IMR-90 (cell line): ENCODE measurements around the gene FLCN. TPM values are rescaled to one million over a fixed set of nuclear protein-coding genes. Genes with fewer than 3 reads are reported as not detected.

Experiments used
- ATAC-seq: fragments of 200-7000 bp; cut with Tn5 transposase; 2 replicates; pipeline ENCODE4 v1.9.1; 2020; ENCODE audit warnings: low read depth, mild to moderate bottlenecking, moderate library complexity
- BruUV-seq: library from RNA; stranded (reverse); fragments of 400-500 nt; replicated peaks from 2 replicates; lab custom pipeline; 2021; lab: Mats Ljungman, UMichigan
- CTCF ChIA-PET: fragments of 300-600 bp; formaldehyde crosslinking; extraction: SDS; loops from one replicate; lab custom pipeline; 2021; ENCODE audit warnings: antibody characterized with exemption; lab: Yijun Ruan, JAX
- POLR2A ChIA-PET: fragments of 300-600 bp; sonication (Branson Sonifier 250); formaldehyde crosslinking; loops from one replicate; lab custom pipeline; 2022; ENCODE audit warnings: antibody characterized with exemption; ENCODE audit not compliant: unreplicated experiment; lab: Charles Lee
- DNase-seq: peaks from one replicate; pipeline ENCODE4 v3.0.0; 2013
- H2AFZ ChIP-seq: replicated peaks from 2 replicates; pipeline ENCODE3; 2013; ENCODE audit warnings: low read length, mild to moderate bottlenecking; ENCODE audit not compliant: poor library complexity
- H2AK5ac ChIP-seq: 2 replicates; pipeline ENCODE4 v1.6.1; 2013; ENCODE audit warnings: low read depth, low read length, inconsistent platforms
- H2AK9ac ChIP-seq: replicated peaks from 2 replicates; pipeline ENCODE3; 2013; ENCODE audit warnings: mild to moderate bottlenecking, low read depth, low read length, moderate library complexity; ENCODE audit not compliant: poor library complexity
- H2BK120ac ChIP-seq: 2 replicates; pipeline ENCODE4 v1.6.1; 2013; ENCODE audit warnings: low read depth, low read length, inconsistent platforms
- H2BK15ac ChIP-seq: 3 replicates; pipeline ENCODE4 v1.6.1; 2013; ENCODE audit warnings: low read depth, low read length, inconsistent platforms
- H2BK20ac ChIP-seq: 2 replicates; pipeline ENCODE4 v1.6.1; 2013; ENCODE audit warnings: low read depth, mild to moderate bottlenecking, inconsistent platforms, low read length, moderate library complexity
- H2BK5ac ChIP-seq: 2 replicates; pipeline ENCODE4 v1.6.1; 2013; ENCODE audit warnings: mild to moderate bottlenecking, low read depth, low read length, inconsistent platforms; ENCODE audit not compliant: poor library complexity, severe bottlenecking
- H3K14ac ChIP-seq: replicated peaks from 2 replicates; pipeline ENCODE4 v1.6.1; 2013; ENCODE audit warnings: low read depth, low read length, inconsistent platforms
- H3K18ac ChIP-seq: 2 replicates; pipeline ENCODE4 v1.6.1; 2013; ENCODE audit warnings: low read depth, low read length, control low read depth
- H3K23ac ChIP-seq: 2 replicates; pipeline ENCODE4 v1.6.1; 2013; ENCODE audit warnings: low read depth, low read length, inconsistent platforms
- H3K27ac ChIP-seq: 2 replicates; pipeline ENCODE4 v1.5.1; 2013; ENCODE audit warnings: mild to moderate bottlenecking, control low read depth, low read length; ENCODE audit not compliant: insufficient read depth
- H3K27me3 ChIP-seq: 2 replicates; pipeline ENCODE4 v1.6.1; 2013; ENCODE audit warnings: low read length; ENCODE audit not compliant: control insufficient read depth, insufficient read depth
- H3K36me3 ChIP-seq: 2 replicates; pipeline ENCODE4 v1.6.1; 2013; ENCODE audit warnings: low read length, mixed read lengths; ENCODE audit not compliant: control insufficient read depth, insufficient read depth
- H3K4ac ChIP-seq: 2 replicates; pipeline ENCODE4 v1.6.1; 2013; ENCODE audit warnings: low read depth, low read length, inconsistent platforms
- H3K4me1 ChIP-seq: 2 replicates; pipeline ENCODE4 v1.6.1; 2013; ENCODE audit warnings: low read length, mixed read lengths; ENCODE audit not compliant: control insufficient read depth, insufficient read depth
- H3K4me2 ChIP-seq: 2 replicates; pipeline ENCODE4 v1.6.1; 2013; ENCODE audit warnings: low read depth, mild to moderate bottlenecking, control low read depth, low read length, moderate library complexity
- H3K4me3 ChIP-seq: 2 replicates; pipeline ENCODE4 v1.5.1; 2013; ENCODE audit warnings: low read depth, mild to moderate bottlenecking, control low read depth, low read length, moderate library complexity; ENCODE audit not compliant: insufficient read depth
- H3K56ac ChIP-seq: 2 replicates; pipeline ENCODE4 v1.6.1; 2013; ENCODE audit warnings: low read length, inconsistent platforms; ENCODE audit not compliant: insufficient read depth; ENCODE audit errors: extremely low read depth
- H3K79me1 ChIP-seq, 2 experiments: 2 replicates each; pipeline ENCODE4 v1.6.1; 2013; ENCODE audit warnings: low read length in 2 of 2, inconsistent platforms in 1 of 2, low read depth in 1 of 2
- H3K9ac ChIP-seq: 2 replicates; pipeline ENCODE4 v1.6.1; 2013; ENCODE audit warnings: low read depth, low read length, control low read depth
- H3K9me1 ChIP-seq: 2 replicates; pipeline ENCODE4 v1.6.1; 2013; ENCODE audit warnings: low read length, inconsistent platforms; ENCODE audit not compliant: insufficient read depth
- H3K9me3 ChIP-seq: 2 replicates; pipeline ENCODE4 v1.6.1; 2013; ENCODE audit warnings: low read length; ENCODE audit not compliant: control insufficient read depth, insufficient read depth
- H4K20me1 ChIP-seq: 2 replicates; pipeline ENCODE4 v1.6.1; 2013; ENCODE audit warnings: low read length, inconsistent platforms; ENCODE audit not compliant: insufficient read depth
- H4K5ac ChIP-seq: 2 replicates; pipeline ENCODE4 v1.6.1; 2013; ENCODE audit warnings: mild to moderate bottlenecking, low read depth, low read length, control low read depth
- H4K8ac ChIP-seq, 2 experiments: 2 replicates each; pipeline ENCODE4 v1.6.1; 2013; ENCODE audit warnings: low read depth in 2 of 2, low read length in 2 of 2, control low read depth in 1 of 2, inconsistent platforms in 1 of 2
- H4K91ac ChIP-seq: 2 replicates; pipeline ENCODE4 v1.6.1; 2013; ENCODE audit warnings: low read depth, low read length, inconsistent platforms; ENCODE audit not compliant: insufficient read depth
- BHLHE40 ChIP-seq: fragments of 150-350 bp; IDR thresholded peaks from 2 replicates; pipeline ENCODE4 v1.6.1; 2016; ENCODE audit warnings: mild to moderate bottlenecking, low read depth, low read length
- CEBPB ChIP-seq: IDR thresholded peaks from 2 replicates; pipeline ENCODE4 v1.6.1; 2012; ENCODE audit warnings: low read depth, low read length, improper control_type of control experiment
- CHD1 ChIP-seq: IDR thresholded peaks from 2 replicates; pipeline ENCODE4 v1.6.1; 2012; ENCODE audit warnings: low read depth, low read length, improper control_type of control experiment
- FOS ChIP-seq: fragments of 150-350 bp; IDR thresholded peaks from 2 replicates; pipeline ENCODE4 v1.6.1; 2016; ENCODE audit warnings: low read depth, low read length
- MAFK ChIP-seq: IDR thresholded peaks from 2 replicates; pipeline ENCODE4 v1.6.1; 2012; ENCODE audit warnings: low read depth, low read length, improper control_type of control experiment
- MAZ ChIP-seq: IDR thresholded peaks from 2 replicates; pipeline ENCODE4 v1.6.1; 2012; ENCODE audit warnings: low read depth, mild to moderate bottlenecking, low read length, improper control_type of control experiment, moderate library complexity, borderline replicate concordance
- MXI1 ChIP-seq: IDR thresholded peaks from 2 replicates; pipeline ENCODE4 v1.6.1; 2012; ENCODE audit warnings: low read depth, mild to moderate bottlenecking, low read length, moderate library complexity, borderline replicate concordance
- NFE2L2 ChIP-seq: fragments of 150-350 bp; IDR thresholded peaks from 2 replicates; pipeline ENCODE4 v1.6.1; 2016; ENCODE audit warnings: low read depth, mild to moderate bottlenecking, low read length
- POLR2A ChIP-seq: IDR thresholded peaks from 2 replicates; pipeline ENCODE4 v1.6.1; 2012; ENCODE audit warnings: mild to moderate bottlenecking, low read depth, low read length
- RAD21 ChIP-seq: IDR thresholded peaks from 2 replicates; pipeline ENCODE4 v1.6.1; 2012; ENCODE audit warnings: low read length, improper control_type of control experiment
- RCOR1 ChIP-seq: IDR thresholded peaks from 2 replicates; pipeline ENCODE4 v1.6.1; 2012; ENCODE audit warnings: mild to moderate bottlenecking, low read length, improper control_type of control experiment; ENCODE audit not compliant: insufficient replicate concordance
- RFX5 ChIP-seq: IDR thresholded peaks from 2 replicates; pipeline ENCODE4 v1.8.0; 2012; ENCODE audit warnings: low read depth, mild to moderate bottlenecking, low read length, moderate library complexity
- SMC3 ChIP-seq: fragments of 150-350 bp; IDR thresholded peaks from 2 replicates; pipeline ENCODE4 v1.6.1; 2016; ENCODE audit warnings: low read depth, mild to moderate bottlenecking, antibody characterized with exemption, low read length, moderate library complexity
- WGBS, 2 experiments: methylation state at CpG; one replicate each; pipeline versions ENCODE4 v1.1.5 to v1.1.7; 2013; ENCODE audit warnings: missing lambda C conversion rate in 2 of 2; ENCODE audit not compliant: insufficient read length in 1 of 2; ENCODE audit errors: extremely low coverage in 2 of 2; 5-methylcytosine and 5-hydroxymethylcytosine counted together
- dilution Hi-C: fragments of 300-500 bp; cut with HindIII; formaldehyde crosslinking; loops from one replicate; pipeline ENCODE4 v1.14.3; 2018; ENCODE audit warnings: low sequenced_read_pairs; ENCODE audit not compliant: unreplicated experiment
- in situ Hi-C: fragments of 300-500 bp; cut with MboI; formaldehyde crosslinking; loops from 3 replicates; pipeline ENCODE4 v1.14.3; 2019; ENCODE audit warnings: low sequenced_read_pairs, inconsistent platforms, mixed read lengths
- intact Hi-C: fragments of 100-400 bp; cut with micrococcal nuclease; formaldehyde crosslinking; loops from 2 replicates; pipeline ENCODE4 v1.10.0; 2022
- polyA plus RNA-seq, 3 experiments: library from polyadenylated mRNA; depleted of rRNA; stranded (reverse); fragments of >200 nt; gene quantifications; 2 replicates each; pipeline ENCODE4 v1.2.3, GENCODE V29; 2012; ENCODE audit warnings: low replicate concordance in 1 of 3
- total RNA-seq: library from RNA; depleted of rRNA; stranded (reverse); fragments of >200 nt; gene quantifications from 2 replicates; pipeline ENCODE4 v1.2.3, GENCODE V29; 2012
- TF ChIP-seq, protein P1 (sequence below): conservative IDR thresholded peaks from 2 replicates; pipeline ENCODE4 v1.5.1; 2012; ENCODE audit warnings: mild to moderate bottlenecking, low read depth, low read length, improper control_type of control experiment
- TF ChIP-seq, protein P2 (sequence below): fragments of 150-350 bp; IDR thresholded peaks from 2 replicates; pipeline ENCODE4 v1.6.1; 2017; ENCODE audit warnings: mild to moderate bottlenecking, antibody characterized with exemption, low read length, low read depth
- TF ChIP-seq, protein P3 (sequence below): fragments of 150-350 bp; IDR thresholded peaks from 2 replicates; pipeline ENCODE4 v1.6.1; 2016; ENCODE audit warnings: low read depth, mild to moderate bottlenecking, low read length, moderate library complexity, borderline replicate concordance

FLCN gene
- total and polyA plus RNA-seq, 2 of the 4 experiments (the other 2 are of a cell fraction): 16.8 to 24.8 TPM

DNA sequence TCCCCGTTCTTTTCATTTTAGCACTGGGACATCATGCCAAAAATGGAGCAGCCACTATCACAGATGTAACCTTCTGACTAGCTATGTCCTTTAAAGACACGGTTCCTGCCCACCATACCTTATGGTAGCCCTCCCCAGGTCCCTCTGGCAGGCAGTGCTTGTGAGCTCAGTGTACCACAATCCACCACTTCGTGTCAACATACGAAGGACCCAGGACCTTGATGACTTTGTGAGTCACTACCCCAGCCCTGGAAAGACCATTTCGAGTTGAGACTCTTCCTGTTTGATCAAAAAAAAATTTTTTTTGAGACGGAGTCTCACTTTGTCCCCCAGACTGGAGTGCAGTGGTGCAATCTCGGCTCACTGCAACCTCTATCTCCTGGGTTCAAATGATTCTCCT lies 21.0 kb upstream of the FLCN start:
- dilution Hi-C loops (no loop called here), intact Hi-C loops (no loop called here), in situ Hi-C loops (no loop called here)
- DNase-seq (no peak), ATAC-seq (no peak)
- H3K27me3 ChIP-seq: no peaks in the 10 kb centered on the region
- no peak overlapping the region for H3K27ac ChIP-seq
- no peaks in the 10 kb centered on the region for H3K9me3 ChIP-seq
- no peak overlapping the region for H2BK120ac ChIP-seq
- no peaks in the 10 kb centered on the region for H3K4me1 ChIP-seq
- H3K79me1 ChIP-seq: peaks cover 3% of the 10 kb centered on the region in 2 experiments; a peak in 2 of 4 replicates
- peaks cover 33% of the 10 kb centered on the region for H3K36me3 ChIP-seq
- H3K18ac ChIP-seq: no peak overlapping the region
- no peak overlapping the region for H3K56ac ChIP-seq
- peak overlapping the region; percentile 41 for H2AFZ ChIP-seq
- no peak overlapping the region for H2AK5ac ChIP-seq
- BruUV-seq: no TSS peak
- ChIA-PET POLR2A (no interaction called here), CTCF (no interaction called here)
- H3K9ac ChIP-seq: no peak overlapping the region
- no peak overlapping the region for H3K14ac ChIP-seq
- H3K9me1 ChIP-seq: peaks cover 3% of the 10 kb centered on the region; the same call in 1 of the 2 replicates
- H3K4me2 ChIP-seq: no peak overlapping the region
- H2BK20ac ChIP-seq: no peak overlapping the region
- no peak overlapping the region for H2BK5ac ChIP-seq
- WGBS, 2 experiments: 98% methylated on average over 7 of the region's 7 CpGs; no CpG with 5 or more reads in 1 of the 2 experiments
- H2AK9ac ChIP-seq: no peak overlapping the region
- no peak overlapping the region for H4K91ac ChIP-seq
- H4K8ac ChIP-seq: no peak overlapping the region
- H2BK15ac ChIP-seq: no peak overlapping the region
- no peaks in the 10 kb centered on the region for H4K20me1 ChIP-seq
- H3K4me3 ChIP-seq: no peak overlapping the region
- no peak overlapping the region for H4K5ac ChIP-seq
- H3K23ac ChIP-seq: no peak overlapping the region
- TF ChIP-seq FOS: no peak
- TF ChIP-seq RCOR1: no peak
- TF ChIP-seq MAZ: no peak
- TF ChIP-seq POLR2A: no peak
- no peak for TF ChIP-seq MAFK
- no peak for TF ChIP-seq MXI1
- TF ChIP-seq, protein P1, sequence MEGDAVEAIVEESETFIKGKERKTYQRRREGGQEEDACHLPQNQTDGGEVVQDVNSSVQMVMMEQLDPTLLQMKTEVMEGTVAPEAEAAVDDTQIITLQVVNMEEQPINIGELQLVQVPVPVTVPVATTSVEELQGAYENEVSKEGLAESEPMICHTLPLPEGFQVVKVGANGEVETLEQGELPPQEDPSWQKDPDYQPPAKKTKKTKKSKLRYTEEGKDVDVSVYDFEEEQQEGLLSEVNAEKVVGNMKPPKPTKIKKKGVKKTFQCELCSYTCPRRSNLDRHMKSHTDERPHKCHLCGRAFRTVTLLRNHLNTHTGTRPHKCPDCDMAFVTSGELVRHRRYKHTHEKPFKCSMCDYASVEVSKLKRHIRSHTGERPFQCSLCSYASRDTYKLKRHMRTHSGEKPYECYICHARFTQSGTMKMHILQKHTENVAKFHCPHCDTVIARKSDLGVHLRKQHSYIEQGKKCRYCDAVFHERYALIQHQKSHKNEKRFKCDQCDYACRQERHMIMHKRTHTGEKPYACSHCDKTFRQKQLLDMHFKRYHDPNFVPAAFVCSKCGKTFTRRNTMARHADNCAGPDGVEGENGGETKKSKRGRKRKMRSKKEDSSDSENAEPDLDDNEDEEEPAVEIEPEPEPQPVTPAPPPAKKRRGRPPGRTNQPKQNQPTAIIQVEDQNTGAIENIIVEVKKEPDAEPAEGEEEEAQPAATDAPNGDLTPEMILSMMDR: no peak
- TF ChIP-seq BHLHE40: no peak
- no peak for TF ChIP-seq NFE2L2
- TF ChIP-seq RAD21: no peak
- no peak for TF ChIP-seq SMC3
- TF ChIP-seq RFX5: no peak
- TF ChIP-seq, protein P2, sequence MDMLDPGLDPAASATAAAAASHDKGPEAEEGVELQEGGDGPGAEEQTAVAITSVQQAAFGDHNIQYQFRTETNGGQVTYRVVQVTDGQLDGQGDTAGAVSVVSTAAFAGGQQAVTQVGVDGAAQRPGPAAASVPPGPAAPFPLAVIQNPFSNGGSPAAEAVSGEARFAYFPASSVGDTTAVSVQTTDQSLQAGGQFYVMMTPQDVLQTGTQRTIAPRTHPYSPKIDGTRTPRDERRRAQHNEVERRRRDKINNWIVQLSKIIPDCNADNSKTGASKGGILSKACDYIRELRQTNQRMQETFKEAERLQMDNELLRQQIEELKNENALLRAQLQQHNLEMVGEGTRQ: no peak
- TF ChIP-seq, protein P3, sequence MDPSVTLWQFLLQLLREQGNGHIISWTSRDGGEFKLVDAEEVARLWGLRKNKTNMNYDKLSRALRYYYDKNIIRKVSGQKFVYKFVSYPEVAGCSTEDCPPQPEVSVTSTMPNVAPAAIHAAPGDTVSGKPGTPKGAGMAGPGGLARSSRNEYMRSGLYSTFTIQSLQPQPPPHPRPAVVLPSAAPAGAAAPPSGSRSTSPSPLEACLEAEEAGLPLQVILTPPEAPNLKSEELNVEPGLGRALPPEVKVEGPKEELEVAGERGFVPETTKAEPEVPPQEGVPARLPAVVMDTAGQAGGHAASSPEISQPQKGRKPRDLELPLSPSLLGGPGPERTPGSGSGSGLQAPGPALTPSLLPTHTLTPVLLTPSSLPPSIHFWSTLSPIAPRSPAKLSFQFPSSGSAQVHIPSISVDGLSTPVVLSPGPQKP: no peak
- TF ChIP-seq CEBPB: no peak
- no peak for TF ChIP-seq CHD1
- H3K4ac ChIP-seq: no peak overlapping the region
